SK-N-SH (cell line): ENCODE data around the gene SLC17A7. TPM values are rescaled to one million over a fixed set of nuclear protein-coding genes. Genes with fewer than 3 reads are reported as not detected.

Experiments
- CTCF ChIA-PET: fragments of 300-600, 350-600 bp; formaldehyde crosslinking; extraction: SDS; loops from one replicate; lab custom pipeline; 2021; lab: Yijun Ruan, JAX
- POLR2A ChIA-PET: fragments of 350-600 bp; sonication (Branson Sonifier 250); formaldehyde crosslinking; extraction: SDS; loops from one replicate; lab custom pipeline; 2020; ENCODE audit warnings: antibody characterized with exemption, inconsistent platforms; lab: Yijun Ruan, JAX
- DNase-seq: peaks from one replicate; pipeline ENCODE4 v3.0.0; 2012
- H2AFZ ChIP-seq: fragments of 200-600 bp; sonication (generic); 2 replicates; pipeline ENCODE4 v1.8.1; 2016; ENCODE audit warnings: antibody characterized with exemption, mild to moderate bottlenecking, low read depth
- H3F3A ChIP-seq: fragments of 200-600 bp; sonication (generic); replicated peaks from 2 replicates; pipeline ENCODE3; 2016; ENCODE audit warnings: antibody characterized with exemption, mild to moderate bottlenecking; ENCODE audit not compliant: insufficient read depth
- H3K27ac ChIP-seq, 2 experiments: fragments of 200-500 bp in 1 of 2; fragments of 200-600 bp in 1 of 2; sonication (Bioruptor generic) in 1 of 2; sonication (generic), shearing (Covaris generic) in 1 of 2; 2 replicates each; pipeline versions ENCODE4 v1.5.1 to v1.6.1; 2014 to 2016; ENCODE audit warnings: low read depth in 2 of 2, inconsistent platforms in 1 of 2, low read length in 1 of 2, mild to moderate bottlenecking in 1 of 2, mixed read lengths in 1 of 2
- H3K27me3 ChIP-seq: fragments of 200-600 bp; sonication (generic), shearing (Covaris generic); 2 replicates; pipeline ENCODE4 v1.6.1; 2016; ENCODE audit warnings: mixed run types; ENCODE audit not compliant: insufficient read depth
- H3K36me3 ChIP-seq, 2 experiments: fragments of 200-500 bp in 1 of 2; fragments of 200-600 bp in 1 of 2; sonication (Bioruptor generic) in 1 of 2; sonication (generic) in 1 of 2; replicated peaks in 1 of 2; 2 replicates each; pipeline versions ENCODE3 to v1.5.1; 2014 to 2016; ENCODE audit warnings: low read length in 1 of 2, mild to moderate bottlenecking in 1 of 2; ENCODE audit not compliant: insufficient read depth in 2 of 2, control insufficient read depth in 1 of 2
- H3K4me1 ChIP-seq, 2 experiments: fragments of 200-500 bp in 1 of 2; fragments of 200-600 bp in 1 of 2; sonication (Bioruptor generic) in 1 of 2; sonication (generic), shearing (Covaris generic) in 1 of 2; 2 replicates each; pipeline versions ENCODE4 v1.5.1 to v1.6.1; 2014 to 2016; ENCODE audit warnings: low read depth in 1 of 2, low read length in 1 of 2, mixed run types in 1 of 2; ENCODE audit not compliant: insufficient read depth in 2 of 2, control insufficient read depth in 1 of 2
- H3K4me2 ChIP-seq: fragments of 200-600 bp; sonication (generic), shearing (Covaris generic); 2 replicates; pipeline ENCODE4 v1.6.1; 2017; ENCODE audit warnings: mixed run types
- H3K4me3 ChIP-seq, 2 experiments: fragments of 200-500 bp in 1 of 2; fragments of 200-600 bp in 1 of 2; sonication (Bioruptor generic) in 1 of 2; sonication (generic), shearing (Covaris generic) in 1 of 2; 2 replicates each; pipeline versions ENCODE4 v1.5.1 to v1.8.1; 2014 to 2016; ENCODE audit warnings: low read depth in 2 of 2, inconsistent platforms in 1 of 2, low read length in 1 of 2, mild to moderate bottlenecking in 1 of 2, mixed read lengths in 1 of 2, moderate library complexity in 1 of 2
- H3K79me2 ChIP-seq: fragments of 200-600 bp; sonication (generic); 2 replicates; pipeline ENCODE4 v1.8.1; 2017; ENCODE audit warnings: mild to moderate bottlenecking; ENCODE audit not compliant: insufficient read depth
- H3K9ac ChIP-seq: fragments of 200-600 bp; sonication (generic); 2 replicates; pipeline ENCODE4 v1.6.1; 2017; ENCODE audit warnings: mixed run types
- H3K9me2 ChIP-seq: fragments of 200-600 bp; sonication (generic); 2 replicates; pipeline ENCODE4 v1.6.1; 2017; ENCODE audit warnings: mixed run types
- H3K9me3 ChIP-seq: fragments of 200-600 bp; sonication (generic); 2 replicates; pipeline ENCODE4 v1.6.1; 2017; ENCODE audit warnings: mixed run types, mild to moderate bottlenecking, moderate library complexity
- H4K20me1 ChIP-seq: fragments of 200-600 bp; sonication (generic); 2 replicates; pipeline ENCODE4 v1.6.1; 2017; ENCODE audit warnings: mild to moderate bottlenecking, mixed run types; ENCODE audit not compliant: insufficient read depth
- CTCF ChIP-seq: fragments of 200-600 bp; sonication (generic); IDR thresholded peaks from 2 replicates; pipeline ENCODE4 v1.6.1; 2017; ENCODE audit warnings: antibody characterized with exemption, mild to moderate bottlenecking, moderate library complexity
- ELF1 ChIP-seq: IDR thresholded peaks from 2 replicates; pipeline ENCODE4 v1.4.0; 2012
- GABPA ChIP-seq: IDR thresholded peaks from 2 replicates; pipeline ENCODE4 v1.4.0; 2012; ENCODE audit warnings: low read depth, mild to moderate bottlenecking
- GATA2 ChIP-seq: sonication (generic); formaldehyde crosslinking; IDR thresholded peaks from 2 replicates; pipeline ENCODE4 v1.5.0; 2020; ENCODE audit warnings: mild to moderate bottlenecking, missing genetic modification reagents
- MEF2A ChIP-seq: IDR thresholded peaks from 2 replicates; pipeline ENCODE4 v1.4.0; 2012; ENCODE audit warnings: low read depth, borderline replicate concordance
- NRF1 ChIP-seq: IDR thresholded peaks from 2 replicates; pipeline ENCODE4 v1.6.1; 2012; ENCODE audit warnings: low read depth, mild to moderate bottlenecking, low read length
- RAD21 ChIP-seq: IDR thresholded peaks from 2 replicates; pipeline ENCODE4 v1.6.1; 2012; ENCODE audit warnings: mild to moderate bottlenecking, low read length
- RXRA ChIP-seq: IDR thresholded peaks from 2 replicates; pipeline ENCODE4 v1.4.0; 2012; ENCODE audit warnings: low read depth, mild to moderate bottlenecking, borderline replicate concordance
- USF1 ChIP-seq: IDR thresholded peaks from 2 replicates; pipeline ENCODE4 v1.4.0; 2012; ENCODE audit warnings: low read depth, borderline replicate concordance
- WGBS: methylation state at CpG from one replicate; pipeline ENCODE4 v1.1.6; 2017; ENCODE audit warnings: low lambda C conversion rate; 5-methylcytosine and 5-hydroxymethylcytosine counted together
- polyA plus RNA-seq, 3 experiments: library from polyadenylated mRNA; depleted of rRNA; stranded (reverse); fragments of >200 nt; gene quantifications; 2 replicates each; pipeline ENCODE4 v1.2.3, GENCODE V29; 2012

Gene SLC17A7
- polyA plus RNA-seq, 1 of the 3 experiments (the other 2 are of a cell fraction) = 0.59 TPM

DNA sequence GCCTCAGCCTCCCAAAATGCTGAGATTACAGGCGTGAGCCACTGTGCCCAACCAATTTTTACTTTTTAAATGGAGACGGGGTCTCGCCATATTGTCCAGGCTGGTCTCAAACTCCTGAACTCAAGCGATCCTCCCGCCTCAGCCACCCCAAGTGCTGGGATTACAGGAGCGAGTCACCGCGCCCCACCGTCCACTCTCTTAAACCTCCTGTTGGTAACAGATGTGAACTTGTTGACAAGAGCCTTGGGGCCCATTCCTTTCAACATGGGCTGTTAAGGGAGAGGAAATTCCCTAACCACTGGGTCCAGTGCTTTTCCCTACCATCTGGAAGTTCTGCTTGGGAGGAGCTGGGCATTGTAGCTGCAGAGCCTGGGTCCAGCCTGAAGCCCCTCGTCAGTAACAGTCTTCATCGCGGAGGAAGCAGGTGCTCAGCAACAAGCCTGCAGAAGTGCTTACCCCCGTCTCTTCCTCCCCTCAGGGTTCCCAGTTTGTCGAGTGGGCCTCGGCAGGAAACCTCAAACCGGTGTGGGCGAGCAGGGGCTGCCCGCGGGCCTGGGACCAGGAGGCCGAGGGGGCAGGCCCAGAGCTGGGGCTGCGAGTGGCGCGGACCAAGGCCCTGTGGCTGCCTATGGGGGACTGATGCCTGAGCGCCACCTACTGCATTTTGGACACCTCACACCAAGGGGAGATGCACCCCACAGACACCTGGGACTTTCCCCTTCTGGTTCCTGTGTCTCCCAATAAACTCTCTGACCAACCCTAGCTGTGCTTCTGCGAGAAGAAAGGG lies 28.7 kb upstream of the SLC17A7 start:
- no peaks in the 10 kb centered on the region for H3K9me2 ChIP-seq
- H3K4me3 ChIP-seq = no peak overlapping the region
- H2AFZ ChIP-seq = no peak overlapping the region
- H3K9ac ChIP-seq = no peak overlapping the region
- H3K27ac ChIP-seq = no peak overlapping the region
- ChIA-PET POLR2A (no interaction called here), CTCF (interaction anchor here (0.7 to 1.5 kb wide), 5 partner anchors 8 to 100 kb away, joined by 3 to 7 read pairs (median 3); no protein-coding TSS in a partner anchor)
- no peaks in the 10 kb centered on the region for H3K79me2 ChIP-seq
- peak; percentile 25; the same call in 1 of the 2 replicates for TF ChIP-seq CTCF
- TF ChIP-seq GATA2 (CRISPR knock-in tag) = no peak
- H3K9me3 ChIP-seq = no peaks in the 10 kb centered on the region
- WGBS = 97% methylated on average over 21 of the region's 25 CpGs
- peaks cover 0 to 5% of the 10 kb centered on the region in 2 experiments; a peak in 2 of 4 replicates for H3K4me1 ChIP-seq
- no peaks in the 10 kb centered on the region for H4K20me1 ChIP-seq
- H3F3A ChIP-seq = no peaks in the 10 kb centered on the region
- H3K4me2 ChIP-seq = no peak overlapping the region
- H3K36me3 ChIP-seq = no peaks in the 10 kb centered on the region
- H3K27me3 ChIP-seq = no peaks in the 10 kb centered on the region
- DNase-seq = no peak

DNA sequence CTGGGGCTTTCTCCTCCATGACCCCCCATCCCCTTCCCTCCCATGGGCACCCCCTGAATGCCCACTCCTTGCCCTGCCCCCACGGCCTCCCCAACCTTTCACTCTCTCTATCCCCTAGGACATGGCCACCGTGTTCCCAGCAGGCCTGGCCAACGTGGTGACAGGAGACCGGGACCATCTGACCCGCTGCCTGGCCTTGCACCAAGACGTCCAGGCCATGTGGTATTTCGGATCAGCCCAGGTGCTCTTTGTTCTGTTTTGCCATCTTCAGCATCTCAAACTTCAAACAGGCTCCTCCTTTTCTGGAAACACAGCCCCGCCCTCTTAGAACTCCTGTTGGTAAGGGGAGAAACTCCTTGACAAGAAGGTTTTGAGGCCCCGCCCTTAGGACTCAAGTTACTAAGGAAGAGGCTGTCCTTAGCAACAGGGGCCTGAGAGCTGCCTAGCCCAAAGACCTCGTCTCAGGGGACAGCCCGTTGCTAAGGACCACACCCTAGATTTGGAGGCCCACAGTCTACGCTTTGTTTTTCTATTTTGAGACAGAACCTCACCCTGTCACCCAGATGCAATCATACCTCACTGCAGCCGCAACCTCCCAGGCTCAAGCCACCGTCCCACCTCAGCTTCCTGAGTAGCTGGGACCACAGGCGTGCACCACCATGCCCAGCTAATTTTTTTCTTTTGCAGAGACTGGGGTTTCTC lies 27.6 kb upstream of the SLC17A7 start:
- Histone ChIP-seq H2AFZ (no peak overlapping the region), H3K9me2 (no peaks in the 10 kb centered on the region), H3K4me2 (no peak overlapping the region), H3K36me3 (no peaks in the 10 kb centered on the region), H3K9me3 (no peaks in the 10 kb centered on the region)
- POLR2A ChIA-PET = no interaction called here
- TF ChIP-seq NRF1 = no peak
- TF ChIP-seq MEF2A = no peak
- no peak for TF ChIP-seq GABPA
- no peak for TF ChIP-seq ELF1
- no peak for TF ChIP-seq RXRA
- TF ChIP-seq CTCF = no peak
- no peak for TF ChIP-seq USF1
- no peak for TF ChIP-seq RAD21
- TF ChIP-seq, all 33 proteins: peak for 0
- Histone ChIP-seq H3F3A (no peaks in the 10 kb centered on the region), H3K4me3 (no peak overlapping the region), H3K27ac (no peak overlapping the region), H4K20me1 (no peaks in the 10 kb centered on the region), H3K79me2 (no peaks in the 10 kb centered on the region), H3K4me1 (peaks cover 0 to 3% of the 10 kb centered on the region in 2 experiments; a peak in 2 of 4 replicates), H3K9ac (no peak overlapping the region), H3K27me3 (no peaks in the 10 kb centered on the region)
- no peak for DNase-seq
- 92% methylated on average over 15 of the region's 15 CpGs for WGBS
- CTCF ChIA-PET = no interaction called here
